Activated naive CD4-positive, alpha-beta T cell treated with anti-CD3 and anti-CD28 coated beads for 36 hours (primary cell): Measurements from ENCODE around the gene CAMKK2. TPM values are rescaled to one million over a fixed set of nuclear protein-coding genes. Genes with fewer than 3 reads are reported as not detected.
"Not testable (repeated sequence)": the region's sequence is repeated elsewhere in the genome, so short reads cannot be mapped to it uniquely, and the experiment has no call there.

Experiments
- CTCF ChIA-PET: fragments of 350-600 bp; sonication (Branson Sonifier 250); formaldehyde crosslinking; loops from one replicate; lab custom pipeline; 2021; ENCODE audit warnings: antibody characterized with exemption; lab: Charles Lee
- DNase-seq: peaks from one replicate; pipeline ENCODE4 v3.0.0-alpha.2; 2020
- H3K27ac Mint-ChIP-seq: one replicate; pipeline ENCODE4 v1.8.0; 2021; ENCODE audit warnings: mild to moderate bottlenecking, mixed read lengths
- H3K27me3 Mint-ChIP-seq: one replicate; pipeline ENCODE4 v1.8.0; 2021; ENCODE audit warnings: low read depth, mixed read lengths
- H3K36me3 Mint-ChIP-seq: one replicate; pipeline ENCODE4 v1.8.0; 2021; ENCODE audit warnings: low read depth, mixed read lengths
- H3K4me1 Mint-ChIP-seq: one replicate; pipeline ENCODE4 v1.8.0; 2021; ENCODE audit warnings: low read depth, mixed read lengths
- H3K4me3 Mint-ChIP-seq: one replicate; pipeline ENCODE4 v1.8.0; 2021; ENCODE audit warnings: mild to moderate bottlenecking, moderate library complexity, mixed read lengths
- H3K9me3 Mint-ChIP-seq: one replicate; pipeline ENCODE4 v1.8.0; 2021; ENCODE audit warnings: mixed read lengths
- intact Hi-C: fragments of 100-400 bp; cut with micrococcal nuclease; formaldehyde crosslinking; loops from one replicate; pipeline ENCODE4 v1.15.1; 2023
- total RNA-seq, 2 experiments: library from RNA; stranded (reverse); gene quantifications; one replicate each; pipeline ENCODE4 v1.2.3, GENCODE V29; 2021

CAMKK2 gene
- total RNA-seq, 2 experiments from 2014 or later = 14.8 to 18.8 TPM

DNA sequence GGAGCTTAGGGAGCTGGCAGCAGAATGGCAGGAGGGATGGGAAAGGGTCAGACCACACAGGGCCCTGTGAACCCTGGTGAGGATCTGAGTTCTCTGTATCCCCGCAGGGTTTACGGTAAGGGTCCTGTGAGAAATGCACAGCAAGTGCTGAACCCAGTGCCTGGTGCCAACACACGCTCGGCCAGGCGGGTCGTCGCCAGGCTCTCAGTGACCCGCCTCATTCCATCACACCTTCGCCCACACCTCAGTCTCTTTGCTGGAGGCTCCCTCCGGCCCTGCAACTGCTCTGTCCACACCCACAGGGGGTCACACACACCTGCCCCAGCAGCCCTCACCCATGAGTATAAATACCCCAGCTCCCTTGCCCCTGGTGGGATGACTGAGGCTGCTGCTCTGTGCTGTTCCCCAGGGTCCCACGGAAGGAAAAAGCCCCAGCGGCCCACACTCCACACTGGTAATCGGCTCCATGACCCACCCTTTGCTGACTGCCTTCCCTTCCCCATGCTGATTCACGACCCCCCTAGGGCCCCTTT, 23.1 kb downstream of the CAMKK2 start:
- H3K4me1 Mint-ChIP-seq = peaks cover 8% of the 10 kb centered on the region
- DNase-seq = no peak
- no peaks in the 10 kb centered on the region for H3K27me3 Mint-ChIP-seq
- H3K9me3 Mint-ChIP-seq = no peaks in the 10 kb centered on the region
- no peak overlapping the region for H3K4me3 Mint-ChIP-seq
- intact Hi-C loops = no loop called here
- peaks cover 26% of the 10 kb centered on the region for H3K36me3 Mint-ChIP-seq
- no peak overlapping the region for H3K27ac Mint-ChIP-seq
- CTCF ChIA-PET = interaction anchor here (0.6 kb wide), 1 partner anchor 42 kb away, joined by 3 read pairs; no protein-coding TSS in a partner anchor

DNA sequence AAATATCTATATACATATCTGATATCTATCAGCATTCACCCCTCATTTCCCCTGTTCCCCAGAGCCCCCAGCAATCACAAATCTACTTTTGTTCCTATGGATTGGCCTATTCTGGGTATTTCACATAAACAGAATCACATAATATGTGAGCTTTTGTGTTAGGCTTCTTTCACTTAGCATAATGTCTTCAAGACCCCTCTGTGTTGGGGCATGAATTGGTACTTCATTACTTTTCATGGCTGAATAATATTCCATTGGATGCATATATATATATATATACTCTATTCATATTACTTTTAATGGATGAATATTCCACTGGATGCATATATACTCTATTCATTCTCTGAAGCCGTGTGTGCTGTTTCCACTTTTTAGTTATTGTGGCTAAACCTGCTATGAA, 28.7 kb downstream of the CAMKK2 start:
- Mint-ChIP-seq H3K4me1 (no peaks in the 10 kb centered on the region), H3K27me3 (no peaks in the 10 kb centered on the region), H3K9me3 (no peaks in the 10 kb centered on the region), H3K27ac (no peak overlapping the region), H3K36me3 (peaks cover 30% of the 10 kb centered on the region), H3K4me3 (no peak overlapping the region)
- CTCF ChIA-PET = no interaction called here
- intact Hi-C loops = no loop called here
- DNase-seq = no peak

DNA sequence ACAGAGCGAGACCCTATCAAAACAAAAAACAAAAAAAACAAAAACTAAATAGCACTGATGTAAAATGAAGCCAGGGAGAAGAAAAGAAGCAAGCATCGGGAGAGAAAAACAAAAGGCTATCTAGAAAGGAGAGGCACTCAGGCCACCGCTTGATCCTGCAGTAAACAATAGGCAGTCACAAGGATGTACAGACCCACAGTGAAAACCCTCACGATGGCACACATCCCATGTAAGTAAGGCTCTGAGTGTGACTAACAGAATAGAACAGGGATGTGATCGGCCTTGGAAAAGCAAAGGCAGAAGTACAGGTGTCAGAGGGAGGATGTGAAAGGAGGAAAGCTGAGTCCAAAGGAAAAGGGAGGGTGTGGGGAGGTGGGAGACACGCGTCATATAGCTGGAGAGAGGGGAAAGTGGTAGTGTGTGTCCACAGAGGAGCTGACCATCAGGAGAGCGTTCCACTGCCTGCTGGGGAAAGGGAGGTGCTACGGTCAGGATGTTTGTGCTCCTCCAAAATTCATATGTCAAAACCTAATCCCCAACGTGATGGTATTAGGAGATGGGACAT, 31.5 kb downstream of the CAMKK2 start:
- H3K4me1 Mint-ChIP-seq = no peaks in the 10 kb centered on the region

DNA sequence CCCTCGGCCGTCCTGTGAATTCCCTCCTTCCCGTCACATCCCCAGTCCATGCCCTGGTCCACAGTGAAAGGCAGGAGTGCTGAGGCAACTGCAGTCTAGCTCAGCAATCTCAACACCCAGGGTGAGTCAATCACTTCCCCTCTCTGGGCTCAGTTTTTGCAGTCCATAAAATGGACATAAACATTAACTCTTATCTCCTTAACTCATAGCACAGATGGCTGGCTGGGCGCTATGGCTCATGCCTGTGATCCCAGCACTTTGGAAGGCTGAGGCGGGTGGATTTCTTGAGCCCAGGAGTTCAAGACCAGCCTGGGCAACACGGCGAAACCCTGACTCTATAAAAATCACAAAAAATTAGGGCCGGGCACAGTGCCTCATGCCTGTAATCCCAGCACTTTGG, 32.4 kb downstream of the CAMKK2 start:
- intact Hi-C loops = no loop called here
- Mint-ChIP-seq H3K36me3 (peaks cover 33% of the 10 kb centered on the region), H3K27ac (no peak overlapping the region), H3K4me1 (no peaks in the 10 kb centered on the region), H3K4me3 (no peak overlapping the region), H3K27me3 (no peaks in the 10 kb centered on the region), H3K9me3 (no peaks in the 10 kb centered on the region)
- CTCF ChIA-PET = no interaction called here
- no peak for DNase-seq

More for the DNA sequence above, 31.5 kb downstream of the CAMKK2 start:
- peaks cover 35% of the 10 kb centered on the region for H3K36me3 Mint-ChIP-seq
- no peaks in the 10 kb centered on the region for H3K9me3 Mint-ChIP-seq
- DNase-seq = no peak
- H3K27ac Mint-ChIP-seq = no peak overlapping the region
- CTCF ChIA-PET = no interaction called here
- intact Hi-C loops = no loop called here
- H3K27me3 Mint-ChIP-seq = no peaks in the 10 kb centered on the region
- no peak overlapping the region for H3K4me3 Mint-ChIP-seq

DNA sequence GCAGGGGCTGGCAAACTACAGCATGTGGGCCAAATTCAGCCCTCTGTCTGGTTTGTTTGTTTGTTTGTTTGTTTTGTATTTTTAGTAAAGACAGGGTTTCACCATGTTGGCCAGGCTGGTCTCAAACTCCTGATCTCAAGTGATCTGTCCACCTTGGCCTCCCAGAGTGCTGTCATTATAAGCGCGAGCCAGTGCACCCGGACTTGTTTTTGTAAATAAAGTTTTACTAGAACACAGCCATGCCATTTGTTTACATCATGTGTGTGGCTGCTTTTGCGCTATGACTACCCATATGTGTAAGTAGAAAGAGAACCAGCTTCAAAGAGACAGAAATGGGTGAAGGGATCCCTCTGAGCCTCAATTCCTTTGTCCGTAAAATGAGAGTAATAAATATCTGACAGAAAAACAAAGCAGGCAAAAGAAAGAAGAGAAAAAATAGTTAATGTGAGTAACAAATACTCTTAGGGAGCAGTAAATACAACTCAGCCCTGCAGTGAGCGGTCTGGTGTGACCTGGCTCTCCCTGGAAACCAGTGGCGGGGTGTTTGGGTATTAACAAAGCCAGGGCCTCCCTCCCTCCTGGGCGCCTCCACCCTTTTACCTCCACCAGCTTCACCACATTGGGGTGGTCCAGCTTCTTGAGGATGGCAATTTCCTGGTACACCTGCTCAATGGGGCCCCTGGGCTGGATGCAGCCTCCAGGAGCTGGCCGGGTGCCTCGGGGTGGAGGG, 33.1 kb downstream of the CAMKK2 start:
- no peaks in the 10 kb centered on the region for H3K27me3 Mint-ChIP-seq
- H3K4me3 Mint-ChIP-seq = no peak overlapping the region
- CTCF ChIA-PET = no interaction called here
- H3K36me3 Mint-ChIP-seq = peaks cover 32% of the 10 kb centered on the region
- no peaks in the 10 kb centered on the region for H3K9me3 Mint-ChIP-seq
- no peak overlapping the region for H3K27ac Mint-ChIP-seq
- no peaks in the 10 kb centered on the region for H3K4me1 Mint-ChIP-seq
- no peak for DNase-seq
- intact Hi-C loops = no loop called here

DNA sequence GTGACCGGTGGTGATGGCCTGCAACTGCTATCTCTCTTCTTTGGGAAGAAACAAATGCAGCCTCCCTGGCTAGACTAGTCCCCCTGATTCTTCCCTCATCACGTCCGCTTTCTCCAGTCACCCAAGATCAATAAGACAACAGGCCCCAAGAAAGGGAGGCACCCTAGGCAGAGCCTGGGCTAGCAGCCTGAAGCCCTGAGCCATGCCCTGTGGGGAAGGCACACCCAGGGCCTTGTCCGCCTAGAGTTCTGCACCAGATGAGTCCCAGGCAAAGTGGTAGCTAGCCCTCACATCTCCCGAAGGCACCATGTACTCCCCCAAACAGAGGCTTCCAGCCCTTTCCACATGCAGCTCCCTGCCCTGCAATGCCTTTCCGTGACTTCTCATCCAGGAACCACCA, 35.1 kb downstream of the CAMKK2 start:
- Mint-ChIP-seq H3K27me3 (no peaks in the 10 kb centered on the region), H3K4me3 (no peak overlapping the region), H3K27ac (no peak overlapping the region), H3K36me3 (peaks cover 32% of the 10 kb centered on the region), H3K9me3 (no peaks in the 10 kb centered on the region), H3K4me1 (no peaks in the 10 kb centered on the region)
- intact Hi-C loops = no loop called here
- CTCF ChIA-PET = no interaction called here
- DNase-seq = no peak

DNA sequence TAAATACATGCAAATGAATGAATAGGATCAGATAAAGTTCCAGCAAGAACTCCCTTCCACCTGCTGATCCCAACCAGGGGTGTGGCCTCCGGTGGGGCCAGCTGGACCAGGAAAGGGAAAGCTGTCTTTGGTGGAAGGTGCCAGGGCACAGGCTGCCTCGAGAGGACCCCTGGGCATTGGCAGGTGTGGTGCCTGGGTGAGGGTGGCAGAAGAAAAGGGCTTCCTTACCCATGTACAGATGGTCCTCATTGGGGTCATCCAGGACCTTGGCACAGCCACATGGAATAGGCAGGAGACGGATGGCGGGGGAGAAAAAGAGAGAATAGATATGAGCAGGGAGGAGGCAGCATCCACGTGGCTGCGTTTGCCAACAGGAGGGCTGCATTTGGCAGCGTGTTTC, 36.4 kb downstream of the CAMKK2 start:
- Mint-ChIP-seq H3K27ac (no peak overlapping the region), H3K9me3 (no peaks in the 10 kb centered on the region), H3K4me3 (no peak overlapping the region), H3K36me3 (peaks cover 34% of the 10 kb centered on the region), H3K27me3 (no peaks in the 10 kb centered on the region), H3K4me1 (no peaks in the 10 kb centered on the region)
- intact Hi-C loops = no loop called here
- no peak for DNase-seq
- CTCF ChIA-PET = no interaction called here

DNA sequence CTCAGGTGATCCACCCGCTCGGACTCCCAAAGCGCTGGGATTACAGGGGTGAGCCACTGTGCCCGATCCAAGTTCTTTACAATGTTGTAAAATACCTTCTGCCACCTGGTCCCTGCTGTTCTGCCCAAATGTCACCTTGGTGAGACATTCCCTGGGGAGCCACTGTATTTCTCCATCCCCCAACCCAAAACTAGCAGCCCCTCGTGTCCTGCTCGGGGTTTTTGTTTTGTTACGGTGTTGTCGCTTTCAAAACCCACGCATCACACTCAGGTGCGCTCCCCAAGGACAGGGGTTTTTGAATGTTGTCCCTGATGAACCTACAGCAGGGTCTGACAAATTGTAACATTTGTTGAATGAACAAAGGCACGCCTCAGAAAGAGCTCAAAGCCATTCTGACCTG, 37.4 kb downstream of the CAMKK2 start:
- Mint-ChIP-seq H3K9me3 (no peaks in the 10 kb centered on the region), H3K4me3 (no peak overlapping the region), H3K27ac (no peak overlapping the region), H3K36me3 (peaks cover 39% of the 10 kb centered on the region), H3K4me1 (no peaks in the 10 kb centered on the region), H3K27me3 (no peaks in the 10 kb centered on the region)
- intact Hi-C loops = no loop called here
- CTCF ChIA-PET = no interaction called here
- no peak for DNase-seq

DNA sequence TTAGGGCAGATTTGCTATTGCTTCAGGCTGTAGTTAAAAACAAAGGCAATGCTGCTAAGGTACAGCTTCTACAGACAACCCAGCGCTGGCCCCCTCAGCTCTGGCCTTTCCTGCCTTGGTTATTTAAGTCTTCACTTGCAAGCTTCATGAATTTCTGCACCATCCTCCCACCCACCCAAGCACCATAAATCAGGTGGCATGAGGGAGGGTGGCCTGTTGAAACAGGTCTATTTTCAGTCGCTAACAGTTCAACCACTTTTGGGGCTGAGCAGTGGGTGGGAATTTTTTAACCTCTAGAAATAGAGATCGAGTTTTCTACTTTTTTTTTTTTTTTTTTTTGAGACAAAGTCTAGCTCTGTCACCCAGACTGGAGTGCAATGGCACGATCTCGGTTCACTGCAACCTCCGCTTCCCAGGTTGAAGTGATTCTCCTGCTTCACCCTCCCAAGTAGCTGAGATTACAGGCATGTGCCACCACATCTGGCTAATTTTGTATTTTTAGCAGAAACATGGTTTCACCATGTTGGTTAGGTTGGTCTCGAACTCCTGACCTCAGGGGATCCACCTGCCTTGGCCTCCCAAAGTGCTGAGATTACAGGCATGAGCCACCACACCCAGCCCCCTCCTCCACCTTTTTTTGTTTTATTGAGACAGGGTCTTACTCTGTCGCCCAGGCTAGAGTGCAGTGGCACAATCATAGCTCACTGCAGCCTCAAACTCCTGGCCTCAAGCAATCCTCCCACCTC, 38.6 kb downstream of the CAMKK2 start:
- H3K27me3 Mint-ChIP-seq, H3K27ac Mint-ChIP-seq, CTCF ChIA-PET, H3K9me3 Mint-ChIP-seq, DNase-seq, H3K4me3 Mint-ChIP-seq, intact Hi-C loops, H3K4me1 Mint-ChIP-seq: not testable (repeated sequence)
- peaks cover 50% of the 10 kb centered on the region for H3K36me3 Mint-ChIP-seq

DNA sequence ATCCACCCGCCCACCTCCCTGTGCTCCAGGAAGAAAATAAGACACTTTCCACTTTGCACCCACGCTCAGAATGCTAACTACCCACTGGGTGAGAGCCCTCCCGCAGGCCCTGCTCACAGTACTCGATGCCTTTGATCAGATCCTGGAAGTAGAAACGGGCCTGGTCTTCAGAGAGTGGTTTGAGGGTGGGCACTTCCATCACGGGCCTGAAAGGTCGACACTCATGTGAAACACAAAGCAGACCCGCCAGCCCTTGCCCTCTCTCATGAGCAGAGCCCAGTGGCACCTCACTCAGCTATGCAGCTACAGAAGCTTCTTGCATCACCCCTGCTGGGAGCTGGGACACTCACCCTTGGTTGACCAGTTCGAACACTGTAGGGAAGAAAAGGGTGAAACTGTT, 41.1 kb downstream of the CAMKK2 start:
- Mint-ChIP-seq H3K27me3 (no peaks in the 10 kb centered on the region), H3K4me3 (no peak overlapping the region), H3K4me1 (peaks cover 8% of the 10 kb centered on the region), H3K9me3 (no peaks in the 10 kb centered on the region), H3K27ac (no peak overlapping the region), H3K36me3 (peaks cover 52% of the 10 kb centered on the region)
- CTCF ChIA-PET = interaction anchor here (0.6 kb wide), 1 partner anchor 438 kb away, joined by 3 read pairs; no protein-coding TSS in a partner anchor
- no peak for DNase-seq
- intact Hi-C loops = no loop called here

DNA sequence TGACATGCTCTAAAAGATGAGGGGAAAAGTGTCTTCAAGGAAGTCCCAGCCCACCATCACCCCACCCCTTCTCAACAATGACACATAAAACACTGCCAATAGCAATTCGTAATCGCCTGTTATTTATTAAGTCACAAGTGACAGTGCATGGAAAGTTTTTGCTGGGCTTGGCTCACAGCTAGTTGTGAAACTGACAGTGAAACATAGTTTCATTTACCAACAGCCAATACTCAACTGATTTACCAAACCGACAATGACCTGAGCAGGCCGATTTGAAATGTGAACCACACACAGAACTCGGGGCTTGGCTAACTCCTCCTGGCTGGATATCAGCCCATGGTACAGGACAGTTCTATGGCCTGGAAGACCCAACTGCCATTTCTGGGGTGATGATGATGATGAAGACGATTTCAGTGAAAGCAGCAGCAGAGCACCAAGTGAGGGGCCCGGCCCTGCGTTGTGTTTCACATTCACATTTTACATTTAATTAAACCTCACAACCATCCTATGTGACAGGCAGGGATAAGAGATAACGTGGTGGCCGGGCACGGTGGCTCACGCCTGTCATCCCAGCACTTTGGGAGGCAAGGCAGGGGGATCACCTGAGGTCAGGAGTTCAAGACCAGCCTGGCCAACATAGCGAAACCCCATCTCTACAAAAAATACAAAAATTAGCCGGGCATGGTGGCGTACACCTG, 42.7 kb downstream of the CAMKK2 start:
- peaks cover 57% of the 10 kb centered on the region for H3K36me3 Mint-ChIP-seq
- intact Hi-C loops = no loop called here
- peaks cover 8% of the 10 kb centered on the region for H3K4me1 Mint-ChIP-seq
- H3K27ac Mint-ChIP-seq = no peak overlapping the region
- DNase-seq = no peak
- CTCF ChIA-PET = no interaction called here
- H3K9me3 Mint-ChIP-seq = no peaks in the 10 kb centered on the region
- H3K27me3 Mint-ChIP-seq = no peaks in the 10 kb centered on the region
- H3K4me3 Mint-ChIP-seq = no peak overlapping the region

DNA sequence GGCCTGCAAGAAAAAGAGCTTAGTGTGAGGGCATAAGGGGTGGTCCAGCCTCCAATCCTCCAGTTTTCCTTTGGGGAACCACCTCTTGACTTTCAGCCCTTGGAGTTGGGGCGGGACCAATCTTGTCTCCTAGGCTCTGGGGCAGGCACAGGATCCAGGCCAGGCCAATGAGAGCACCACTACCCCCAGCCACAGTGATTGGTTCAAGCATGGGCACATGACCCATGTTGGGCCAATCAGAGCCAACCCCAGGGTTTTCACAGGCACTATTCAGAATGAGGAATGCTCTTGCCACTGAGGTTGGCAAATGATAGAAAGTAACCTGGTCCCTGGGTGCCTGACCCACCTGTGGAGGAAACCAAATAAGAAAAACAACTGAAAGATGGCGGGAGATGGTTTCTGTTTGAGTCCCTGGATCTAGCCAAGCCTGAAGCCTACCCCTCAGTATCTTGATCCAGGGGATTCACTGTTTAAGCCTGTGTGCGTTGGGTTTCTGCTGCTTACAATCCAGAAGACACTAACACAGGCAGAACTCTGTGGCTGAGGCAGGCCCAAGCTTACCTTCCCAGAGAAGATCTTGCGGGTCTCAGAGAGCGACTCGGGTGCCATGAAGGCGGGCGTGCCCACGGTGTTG, 43.7 kb downstream of the CAMKK2 start:
- Mint-ChIP-seq H3K4me1 (peaks cover 8% of the 10 kb centered on the region), H3K4me3 (no peak overlapping the region), H3K27ac (no peak overlapping the region), H3K9me3 (no peaks in the 10 kb centered on the region), H3K36me3 (peaks cover 55% of the 10 kb centered on the region), H3K27me3 (no peaks in the 10 kb centered on the region)
- CTCF ChIA-PET = no interaction called here
- intact Hi-C loops = no loop called here
- DNase-seq = no peak
